HEK293 (cell line): ENCODE results near the gene ANP32B.

Experiments
- CTCF ChIA-PET: fragments of 350-600 bp; formaldehyde crosslinking; extraction: SDS; loops from one replicate; lab custom pipeline; 2021; ENCODE audit warnings: antibody characterized with exemption; lab: Yijun Ruan, JAX
- POLR2A ChIA-PET: fragments of 300-600 bp; formaldehyde crosslinking; extraction: SDS; loops from one replicate; lab custom pipeline; 2020; ENCODE audit warnings: antibody characterized with exemption, inconsistent platforms; lab: Yijun Ruan, JAX
- H3K27ac ChIP-seq: fragments of 200-500 bp; sonication (Bioruptor generic); 2 replicates; pipeline ENCODE4 v1.5.1; 2014; ENCODE audit warnings: low read depth, low read length, control low read depth, inconsistent platforms; ENCODE audit errors: extremely low read depth
- H3K36me3 ChIP-seq, 2 experiments: fragments of 200-500 bp in 1 of 2; sonication (Bioruptor generic) in 1 of 2; 1 replicate in 1 of 2; 2 replicates in 1 of 2; pipeline ENCODE4 v1.5.1; 2014 to 2017; ENCODE audit warnings: inconsistent platforms in 2 of 2, low read length in 2 of 2; ENCODE audit not compliant: control insufficient read depth in 2 of 2, insufficient read depth in 1 of 2
- H3K4me1 ChIP-seq: fragments of 200-500 bp; sonication (Bioruptor generic); 2 replicates; pipeline ENCODE4 v1.5.1; 2014; ENCODE audit warnings: mild to moderate bottlenecking, low read length, inconsistent platforms; ENCODE audit not compliant: control insufficient read depth, insufficient read depth
- H3K4me3 ChIP-seq: 2 replicates; pipeline ENCODE4 v1.5.1; 2011; ENCODE audit warnings: low read depth, mild to moderate bottlenecking, control low read depth, low read length, moderate library complexity
- H3K9me3 ChIP-seq: fragments of 200-500 bp; sonication (Bioruptor generic); 2 replicates; pipeline ENCODE4 v1.5.1; 2014; ENCODE audit warnings: low read depth, low read length, inconsistent platforms; ENCODE audit not compliant: control insufficient read depth, insufficient read depth
- ELK4 ChIP-seq: IDR thresholded peaks from 2 replicates; pipeline ENCODE4 v1.6.1; 2011; ENCODE audit warnings: mild to moderate bottlenecking, low read depth, low read length, borderline replicate concordance
- GLIS2 ChIP-seq: fragments of 450-650 bp; formaldehyde crosslinking; IDR thresholded peaks from 2 replicates; pipeline ENCODE4 v1.5.1; 2016; ENCODE audit warnings: missing biosample characterization, missing genetic modification characterization
- KLF16 ChIP-seq: fragments of 450-650 bp; formaldehyde crosslinking; IDR thresholded peaks from 2 replicates; pipeline ENCODE4 v1.5.1; 2017; ENCODE audit warnings: missing biosample characterization, missing genetic modification characterization
- PATZ1 ChIP-seq: fragments of 450-650 bp; formaldehyde crosslinking; IDR thresholded peaks from 2 replicates; pipeline ENCODE4 v1.5.1; 2016; ENCODE audit warnings: missing biosample characterization, missing genetic modification characterization
- PRDM10 ChIP-seq: fragments of 450-650 bp; formaldehyde crosslinking; IDR thresholded peaks from 2 replicates; pipeline ENCODE4 v1.5.1; 2016; ENCODE audit warnings: missing biosample characterization, missing genetic modification characterization
- ZBTB20 ChIP-seq: fragments of 450-650 bp; formaldehyde crosslinking; IDR thresholded peaks from 2 replicates; pipeline ENCODE4 v1.5.1; 2016; ENCODE audit warnings: missing biosample characterization, missing genetic modification characterization
- ZBTB26 ChIP-seq: fragments of 450-650 bp; formaldehyde crosslinking; optimal IDR thresholded peaks from 2 replicates; pipeline ENCODE3; 2016; ENCODE audit warnings: missing biosample characterization, mild to moderate bottlenecking, missing genetic modification characterization
- ZBTB8A ChIP-seq: fragments of 450-650 bp; formaldehyde crosslinking; IDR thresholded peaks from 2 replicates; pipeline ENCODE4 v1.5.1; 2016; ENCODE audit warnings: missing biosample characterization, missing genetic modification characterization
- ZIC2 ChIP-seq: fragments of 450-650 bp; formaldehyde crosslinking; IDR thresholded peaks from 2 replicates; pipeline ENCODE4 v1.5.1; 2016; ENCODE audit warnings: missing biosample characterization, missing genetic modification characterization
- ZNF324 ChIP-seq: fragments of 450-650 bp; formaldehyde crosslinking; IDR thresholded peaks from 2 replicates; pipeline ENCODE4 v1.5.1; 2016; ENCODE audit warnings: missing biosample characterization, missing genetic modification characterization
- ZNF335 ChIP-seq: fragments of 450-650 bp; formaldehyde crosslinking; conservative IDR thresholded peaks from 2 replicates; pipeline ENCODE4 v1.5.1; 2016; ENCODE audit warnings: missing biosample characterization, missing genetic modification characterization
- ZNF341 ChIP-seq: fragments of 450-650 bp; formaldehyde crosslinking; IDR thresholded peaks from 2 replicates; pipeline ENCODE4; 2016; ENCODE audit warnings: low read depth, missing biosample characterization, missing genetic modification characterization
- ZNF366 ChIP-seq: fragments of 450-650 bp; formaldehyde crosslinking; conservative IDR thresholded peaks from 2 replicates; pipeline ENCODE4 v1.5.1; 2016; ENCODE audit warnings: missing biosample characterization, missing genetic modification characterization
- ZNF398 ChIP-seq: fragments of 450-650 bp; formaldehyde crosslinking; IDR thresholded peaks from 2 replicates; pipeline ENCODE4 v1.5.1; 2017; ENCODE audit warnings: missing biosample characterization, missing genetic modification characterization
- ZNF549 ChIP-seq: fragments of 450-650 bp; IDR thresholded peaks from 2 replicates; pipeline ENCODE4 v1.5.1; 2018; ENCODE audit warnings: missing biosample characterization, missing genetic modification characterization, mild to moderate bottlenecking, inconsistent platforms, moderate library complexity
- ZNF660 ChIP-seq: fragments of 450-650 bp; IDR thresholded peaks from 2 replicates; pipeline ENCODE4 v1.5.1; 2018; ENCODE audit warnings: missing biosample characterization, mild to moderate bottlenecking, missing genetic modification characterization
- ZNF704 ChIP-seq: fragments of 450-650 bp; formaldehyde crosslinking; IDR thresholded peaks from 2 replicates; pipeline ENCODE4 v1.5.1; 2016; ENCODE audit warnings: missing biosample characterization, missing genetic modification characterization

Gene ANP32B

GRCh38 chr9:97981846-97982682, 1.1 kb upstream of the ANP32B start (continued):
- no peak for TF ChIP-seq ZNF324 (tag by site-specific recombination)
- TF ChIP-seq ZNF660 (tag by site-specific recombination): no peak

GRCh38 chr9:97983589-97984187, 547 bp downstream of the ANP32B start:
- POLR2A ChIA-PET: interaction anchor here (0.6 to 4.3 kb wide), 6 partner anchors 32 to 351 kb away, joined by 3 to 41 read pairs (median 6); partner anchors contain the start of genes NANS, TRMO and TSTD2
- H3K27ac ChIP-seq: peak overlapping the region; percentile 100
- H3K4me1 ChIP-seq: peaks cover 9% of the 10 kb centered on the region
- H3K9me3 ChIP-seq: no peaks in the 10 kb centered on the region
- H3K4me3 ChIP-seq: peak overlapping the region; percentile 93
- no peaks in the 10 kb centered on the region for H3K36me3 ChIP-seq
- CTCF ChIA-PET: interaction anchor here (0.6 to 1.3 kb wide), 6 partner anchors 8 to 276 kb away, joined by 3 to 4 read pairs (median 3); no protein-coding TSS in a partner anchor
- TF ChIP-seq KLF16 (no peak), ZNF341 (tag by site-specific recombination) (peak; percentile 82), ZNF366 (tag by site-specific recombination) (no peak), PRDM10 (tag by site-specific recombination) (0 out of 2 replicates have a peak, but pooled peaks have one; percentile 9), ZBTB26 (peak; percentile 74), ZNF549 (tag by site-specific recombination) (no peak), ZNF398 (tag by site-specific recombination) (peak; percentile 96), ZIC2 (tag by site-specific recombination) (0 out of 2 replicates have a peak, but pooled peaks have one; percentile 25), PATZ1 (tag by site-specific recombination) (peak; percentile 40; the same call in 1 of the 2 replicates), GLIS2 (tag by site-specific recombination) (peak; percentile 71), ZNF704 (tag by site-specific recombination) (no peak), ELK4 (no peak), ZBTB20 (tag by site-specific recombination) (peak; percentile 27), ZNF335 (tag by site-specific recombination) (0 out of 2 replicates have a peak, but pooled peaks have one; percentile 21), ZBTB8A (peak; percentile 54)
